ENCODE measurements around the gene SIK3. TPM values are rescaled to one million over a fixed set of nuclear protein-coding genes. Genes with fewer than 3 reads are reported as not detected.

Gene SIK3
- total and polyA plus RNA-seq, 2 experiments from 2014 or later: 29.1 to 58.5 TPM

- H3K36me3 ChIP-seq: no peaks in the 10 kb centered on the region
- H3K9me3 ChIP-seq (ENCODE audit: low read depth): no peaks in the 10 kb centered on the region
- no peaks in the 10 kb centered on the region for H3K27me3 ChIP-seq
- DNase-seq (ENCODE audit: low read depth in 1 of 2, low spot score in 1 of 2): no peak
- no peak overlapping the region for H3K4me3 ChIP-seq
- no peak overlapping the region for H3K27ac ChIP-seq
- no peaks in the 10 kb centered on the region for H3K4me1 ChIP-seq (ENCODE audit: low read depth)
- no peak for TF ChIP-seq CTCF (IDR thresholded peaks at IDR 0.05; ENCODE audit: low read depth, low read length)
These were observed 215.8 kb downstream of the SIK3 start for GRCh38 chr11:116882386-116882785.

- Histone ChIP-seq H3K9me3 (ENCODE audit: low read depth) (no peaks in the 10 kb centered on the region), H3K4me3 (no peak overlapping the region), H3K36me3 (peaks cover 3% of the 10 kb centered on the region), H3K27me3 (no peaks in the 10 kb centered on the region), H3K27ac (peak overlapping the region; percentile 53), H3K4me1 (ENCODE audit: low read depth) (no peaks in the 10 kb centered on the region)
- no peak for DNase-seq (ENCODE audit: low read depth in 1 of 2, low spot score in 1 of 2)
- no peak for TF ChIP-seq CTCF (IDR thresholded peaks at IDR 0.05; ENCODE audit: low read depth, low read length)
These were observed 217.1 kb downstream of the SIK3 start for GRCh38 chr11:116881143-116881542.

GRCh38 chr11:116879800-116880625 is 218.2 kb downstream of the SIK3 start:
- H3K4me1 ChIP-seq (ENCODE audit: low read depth): no peaks in the 10 kb centered on the region
- peak; percentile 81 for TF ChIP-seq CTCF (IDR thresholded peaks at IDR 0.05; ENCODE audit: low read depth, low read length)
- H3K9me3 ChIP-seq (ENCODE audit: low read depth): no peaks in the 10 kb centered on the region
- H3K27ac ChIP-seq: peak overlapping the region; percentile 8
- DNase-seq (ENCODE audit: low read depth in 1 of 2, low spot score in 1 of 2): peak; percentile 72 to 86
- H3K36me3 ChIP-seq: peaks cover 3% of the 10 kb centered on the region
- no peak overlapping the region for H3K4me3 ChIP-seq
- no peaks in the 10 kb centered on the region for H3K27me3 ChIP-seq

- Histone ChIP-seq H3K4me3 (no peak overlapping the region), H3K4me1 (ENCODE audit: low read depth) (peaks cover 10% of the 10 kb centered on the region), H3K9me3 (ENCODE audit: low read depth) (no peaks in the 10 kb centered on the region), H3K36me3 (peaks cover 24% of the 10 kb centered on the region), H3K27me3 (no peaks in the 10 kb centered on the region), H3K27ac (no peak overlapping the region)
- no peak for DNase-seq (ENCODE audit: low read depth in 1 of 2, low spot score in 1 of 2)
- no peak for TF ChIP-seq CTCF (IDR thresholded peaks at IDR 0.05; ENCODE audit: low read depth, low read length)
These were observed 221.6 kb downstream of the SIK3 start for GRCh38 chr11:116876656-116877055.

GRCh38 chr11:116875194-116875593 is 223.0 kb downstream of the SIK3 start:
- H3K9me3 ChIP-seq (ENCODE audit: low read depth): no peaks in the 10 kb centered on the region
- H3K27me3 ChIP-seq: no peaks in the 10 kb centered on the region
- DNase-seq (ENCODE audit: low read depth in 1 of 2, low spot score in 1 of 2): no peak
- peaks cover 25% of the 10 kb centered on the region for H3K36me3 ChIP-seq
- TF ChIP-seq CTCF (IDR thresholded peaks at IDR 0.05; ENCODE audit: low read depth, low read length): no peak
- H3K27ac ChIP-seq: no peak overlapping the region
- H3K4me3 ChIP-seq: no peak overlapping the region
- H3K4me1 ChIP-seq (ENCODE audit: low read depth): peaks cover 10% of the 10 kb centered on the region

All from cardiac muscle cell (in vitro differentiated cells and primary cell).